BE2C (cell line): ENCODE data around the gene DOK7.

ENCODE experiments used
- DNase-seq: peaks from one replicate; pipeline ENCODE4 v3.0.0-alpha.2; 2020
- H3K27me3 ChIP-seq: fragments of 250-450 bp; sonication (Bioruptor Pico); 2 replicates; pipeline ENCODE4 v1.5.1; 2020; ENCODE audit warnings: mild to moderate bottlenecking
- H3K36me3 ChIP-seq: fragments of 250-450 bp; sonication (Bioruptor Pico); 2 replicates; pipeline ENCODE4 v1.5.1; 2020; ENCODE audit warnings: mild to moderate bottlenecking
- H3K4me1 ChIP-seq: fragments of 250-450 bp; sonication (Bioruptor Pico); 2 replicates; pipeline ENCODE4 v1.5.1; 2020
- H3K4me3 ChIP-seq: 2 replicates; pipeline ENCODE4 v1.5.1; 2011; ENCODE audit warnings: low read depth, low read length
- H3K9me3 ChIP-seq: fragments of 250-450 bp; sonication (Bioruptor Pico); 2 replicates; pipeline ENCODE4 v1.5.1; 2020
- TF ChIP-seq, protein P1 (sequence below): IDR thresholded peaks from 2 replicates; pipeline ENCODE4 v1.5.1; 2012; ENCODE audit warnings: mild to moderate bottlenecking, low read depth, low read length

DOK7 gene

DNA sequence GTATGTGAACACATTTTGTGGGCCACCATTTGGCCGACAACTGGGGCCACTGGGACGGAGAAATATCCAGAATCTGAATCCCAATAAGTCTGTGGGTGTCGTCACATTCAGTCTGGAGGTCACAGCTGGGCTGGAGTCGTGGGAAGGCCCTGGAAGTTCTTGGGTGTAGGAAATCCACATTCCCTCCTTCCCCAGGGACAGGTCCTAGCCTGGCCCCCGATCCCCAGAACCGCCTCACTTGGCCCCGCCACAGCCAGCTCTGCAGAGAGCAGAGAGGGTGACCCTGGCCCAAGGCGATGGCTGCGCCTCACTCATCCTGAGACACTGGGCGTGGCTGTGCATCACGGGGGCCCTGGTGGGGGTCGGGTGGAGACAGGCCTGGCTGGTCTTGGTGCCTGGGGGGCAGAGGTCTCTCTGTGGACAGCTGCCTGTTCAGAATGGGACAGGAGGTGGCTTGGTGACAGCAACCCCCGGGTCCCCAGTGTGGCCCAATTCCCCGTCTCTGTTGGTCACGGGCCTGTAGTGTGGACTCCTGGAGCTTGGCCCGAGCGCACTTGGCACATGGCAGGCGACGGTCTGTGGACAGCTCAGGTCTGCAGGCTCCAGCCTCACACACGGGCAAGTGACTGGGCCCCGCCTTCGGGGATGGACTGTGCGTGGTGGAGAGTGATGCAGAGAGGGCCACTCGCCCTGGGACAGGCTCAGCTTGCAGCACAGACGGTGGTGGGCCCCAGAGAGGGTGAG, 16.4 kb downstream of the DOK7 start:
- Histone ChIP-seq H3K4me3 (no peak overlapping the region), H3K27me3 (peaks cover 13% of the 10 kb centered on the region), H3K9me3 (no peaks in the 10 kb centered on the region), H3K36me3 (no peaks in the 10 kb centered on the region), H3K4me1 (no peaks in the 10 kb centered on the region)
- TF ChIP-seq, protein P1, sequence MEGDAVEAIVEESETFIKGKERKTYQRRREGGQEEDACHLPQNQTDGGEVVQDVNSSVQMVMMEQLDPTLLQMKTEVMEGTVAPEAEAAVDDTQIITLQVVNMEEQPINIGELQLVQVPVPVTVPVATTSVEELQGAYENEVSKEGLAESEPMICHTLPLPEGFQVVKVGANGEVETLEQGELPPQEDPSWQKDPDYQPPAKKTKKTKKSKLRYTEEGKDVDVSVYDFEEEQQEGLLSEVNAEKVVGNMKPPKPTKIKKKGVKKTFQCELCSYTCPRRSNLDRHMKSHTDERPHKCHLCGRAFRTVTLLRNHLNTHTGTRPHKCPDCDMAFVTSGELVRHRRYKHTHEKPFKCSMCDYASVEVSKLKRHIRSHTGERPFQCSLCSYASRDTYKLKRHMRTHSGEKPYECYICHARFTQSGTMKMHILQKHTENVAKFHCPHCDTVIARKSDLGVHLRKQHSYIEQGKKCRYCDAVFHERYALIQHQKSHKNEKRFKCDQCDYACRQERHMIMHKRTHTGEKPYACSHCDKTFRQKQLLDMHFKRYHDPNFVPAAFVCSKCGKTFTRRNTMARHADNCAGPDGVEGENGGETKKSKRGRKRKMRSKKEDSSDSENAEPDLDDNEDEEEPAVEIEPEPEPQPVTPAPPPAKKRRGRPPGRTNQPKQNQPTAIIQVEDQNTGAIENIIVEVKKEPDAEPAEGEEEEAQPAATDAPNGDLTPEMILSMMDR = no peak
- DNase-seq = no peak

DNA sequence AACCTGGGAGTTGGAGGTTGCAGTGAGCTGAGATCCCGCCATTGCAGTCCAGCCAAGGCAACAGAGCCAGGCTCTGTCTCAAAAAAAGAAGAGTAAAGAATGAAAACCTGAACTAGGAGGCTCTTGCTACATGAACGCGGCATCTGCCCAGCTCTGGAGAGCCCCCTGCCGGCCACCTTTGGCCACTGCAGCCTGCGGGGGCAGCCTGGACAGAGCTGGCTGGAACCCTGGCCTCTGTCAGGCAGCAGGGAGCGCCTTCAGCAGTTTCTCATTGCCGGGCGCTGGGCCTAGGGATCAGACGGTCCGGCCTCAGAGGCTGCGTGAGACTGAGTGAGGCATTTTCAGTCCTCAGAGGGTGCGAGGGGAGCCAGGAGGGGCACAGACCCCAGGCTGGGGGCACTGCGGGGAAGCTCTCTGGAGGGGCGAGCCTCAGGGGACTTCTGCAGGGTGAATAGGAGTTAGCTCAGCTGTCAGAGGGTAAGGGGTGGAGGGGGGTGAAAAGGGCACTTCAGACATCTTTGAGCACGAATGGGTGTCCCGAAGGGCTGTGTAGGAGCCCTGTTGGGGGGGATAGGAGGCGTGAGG, 17.5 kb downstream of the DOK7 start:
- peaks cover 24% of the 10 kb centered on the region for H3K27me3 ChIP-seq
- TF ChIP-seq, protein P1 = peak; percentile 98
- no peaks in the 10 kb centered on the region for H3K9me3 ChIP-seq
- peak; percentile 87 for DNase-seq
- no peaks in the 10 kb centered on the region for H3K36me3 ChIP-seq
- H3K4me3 ChIP-seq = no peak overlapping the region
- H3K4me1 ChIP-seq = no peaks in the 10 kb centered on the region

DNA sequence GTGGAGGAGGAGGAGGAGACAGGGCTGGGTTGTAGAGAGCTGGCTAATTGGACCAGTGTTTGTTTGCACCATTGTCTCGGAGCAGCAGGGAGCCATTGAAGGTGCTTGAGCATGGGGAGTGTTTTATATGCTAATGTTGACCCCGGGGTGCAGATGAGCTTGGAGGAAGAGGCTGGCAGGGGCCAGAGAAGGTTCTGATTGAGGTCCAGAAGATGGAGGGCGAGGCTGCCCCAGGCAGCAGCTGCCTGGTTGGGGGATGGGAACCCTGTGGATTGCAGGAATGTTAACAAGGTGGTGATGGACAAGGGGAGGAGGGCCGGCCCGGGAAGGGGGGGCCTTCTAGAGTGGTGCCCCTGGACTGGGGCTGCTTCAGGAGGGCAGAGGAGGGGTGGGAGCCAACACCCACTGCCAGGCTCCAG, 18.0 kb downstream of the DOK7 start:
- Histone ChIP-seq H3K4me3 (no peak overlapping the region), H3K4me1 (no peaks in the 10 kb centered on the region), H3K36me3 (no peaks in the 10 kb centered on the region), H3K27me3 (peaks cover 24% of the 10 kb centered on the region), H3K9me3 (no peaks in the 10 kb centered on the region)
- TF ChIP-seq, protein P1 = no peak
- DNase-seq = no peak

GRCh38 chr4:3481783-3482393, 18.8 kb downstream of the DOK7 start:
- H3K4me1 ChIP-seq = no peaks in the 10 kb centered on the region
- peaks cover 24% of the 10 kb centered on the region for H3K27me3 ChIP-seq
- no peaks in the 10 kb centered on the region for H3K9me3 ChIP-seq
- TF ChIP-seq, protein P1 = no peak
- no peak for DNase-seq
- H3K4me3 ChIP-seq = no peak overlapping the region
- H3K36me3 ChIP-seq = no peaks in the 10 kb centered on the region

- TF ChIP-seq, protein P1 = no peak
- peaks cover 24% of the 10 kb centered on the region for H3K27me3 ChIP-seq
- DNase-seq = no peak
- no peaks in the 10 kb centered on the region for H3K36me3 ChIP-seq
- H3K9me3 ChIP-seq = no peaks in the 10 kb centered on the region
- H3K4me1 ChIP-seq = no peaks in the 10 kb centered on the region
- H3K4me3 ChIP-seq = no peak overlapping the region
Observed at GRCh38 chr4:3482707-3483106, 19.6 kb downstream of the DOK7 start.

DNA sequence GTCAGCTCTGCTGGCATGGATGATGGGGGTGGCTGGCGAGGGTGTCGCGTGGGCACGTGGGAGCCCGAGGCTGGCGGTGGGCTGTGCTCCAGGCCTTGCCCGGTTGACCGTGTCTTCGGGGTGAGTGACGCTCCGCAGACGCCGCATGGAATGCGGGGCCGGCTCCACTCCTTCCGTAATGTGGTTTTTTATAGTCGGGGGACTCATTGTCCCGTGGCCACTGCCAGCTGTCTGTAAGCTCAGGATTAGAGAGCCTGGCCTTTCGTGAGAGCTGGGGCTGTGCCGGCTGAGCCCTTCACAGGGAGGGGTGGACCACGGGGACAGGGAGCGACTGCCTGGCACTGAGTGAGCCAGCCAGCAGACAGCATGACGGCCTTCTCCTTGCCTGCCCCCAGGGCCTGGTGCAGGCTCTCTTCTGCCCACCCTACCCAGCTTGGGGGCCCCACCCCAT, 20.4 kb downstream of the DOK7 start:
- H3K36me3 ChIP-seq = no peaks in the 10 kb centered on the region
- TF ChIP-seq, protein P1 = no peak
- no peak overlapping the region for H3K4me3 ChIP-seq
- no peak for DNase-seq
- no peaks in the 10 kb centered on the region for H3K4me1 ChIP-seq
- H3K27me3 ChIP-seq = peaks cover 24% of the 10 kb centered on the region
- no peaks in the 10 kb centered on the region for H3K9me3 ChIP-seq
